ENCODE data around the gene ACAD8.
A peak's percentile ranks its signal among the peaks of the same experiment; 100 is the strongest.

Gene ACAD8

DNA sequence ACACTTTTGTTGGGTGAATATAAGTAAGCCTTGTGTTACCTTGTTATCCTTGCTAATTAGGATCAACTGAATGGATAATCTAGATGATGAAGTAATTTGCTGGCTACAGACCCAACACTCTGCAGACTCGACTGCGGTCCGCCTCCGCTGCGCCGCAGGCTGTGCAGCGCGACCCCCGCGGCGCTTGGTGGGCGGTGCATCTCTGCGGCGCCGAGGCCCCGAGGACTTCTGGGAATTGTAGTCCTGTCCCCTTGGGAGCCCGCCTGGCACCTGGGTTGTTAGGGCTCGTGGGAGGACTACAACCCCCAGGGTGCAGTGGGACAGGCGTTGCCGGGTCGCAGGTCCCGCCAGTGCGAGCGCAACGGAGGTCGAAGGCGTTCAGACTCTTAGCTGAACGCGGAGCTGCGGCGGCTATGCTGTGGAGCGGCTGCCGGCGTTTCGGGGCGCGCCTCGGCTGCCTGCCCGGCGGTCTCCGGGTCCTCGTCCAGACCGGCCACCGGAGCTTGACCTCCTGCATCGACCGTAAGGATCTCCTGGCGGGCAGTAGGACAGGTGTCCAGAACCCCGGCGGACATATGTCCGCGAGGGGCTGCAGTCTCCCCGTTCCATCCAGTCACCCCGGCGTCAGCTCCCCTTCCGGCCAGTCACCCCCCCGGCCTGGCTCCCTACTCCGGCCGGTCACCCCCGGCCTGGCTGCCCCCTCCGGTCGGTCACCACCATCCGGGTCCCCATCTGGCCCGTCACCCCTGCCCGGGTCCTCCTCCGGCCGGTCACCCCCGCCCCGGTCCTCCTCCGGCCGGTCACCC lies at the start of gene ACAD8, which contains the start of gene THYN1:
Gene ACAD8 (plus strand): TSS at position 381 of the 806 bp plus-strand sequence. CDS start 33 bp downstream, at position 414.
Gene THYN1 (minus strand): TSS at position 165 of the 806 bp plus-strand sequence. CDS start 470 bp downstream, outside the sequence.
- H3K27ac ChIP-seq (ENCODE audit: low read length): peak within 1 kb of the TSS; percentile 55
- no peaks in the 10 kb centered on the region for H3K9me3 ChIP-seq (ENCODE audit: insufficient read depth, low read depth, low read length)

DNA sequence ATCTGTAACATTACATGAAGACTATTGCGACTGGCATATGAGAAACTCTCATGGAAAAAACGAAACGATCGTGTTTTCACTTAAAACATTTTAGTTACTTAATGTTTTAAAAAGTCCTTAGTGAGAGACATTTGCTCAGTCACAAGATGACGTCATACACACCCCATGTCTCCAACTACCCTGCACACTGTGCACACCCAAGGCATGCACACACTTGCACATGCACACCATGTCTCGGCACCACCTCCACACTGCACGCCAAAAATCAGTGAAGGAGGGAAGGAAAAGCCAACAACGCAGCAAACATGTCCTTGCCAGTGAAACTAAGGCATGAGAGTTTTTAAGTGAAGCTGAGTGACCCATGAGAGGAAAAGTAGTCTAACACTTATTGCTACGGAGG lies 47.6 kb upstream of the ACAD8 start:
- Histone ChIP-seq H3K36me3 (ENCODE audit: insufficient read depth, low read depth, low read length) (peaks cover 93% of the 10 kb centered on the region), H3K9me3 (ENCODE audit: insufficient read depth, low read depth, low read length) (no peaks in the 10 kb centered on the region), H3K4me1 (ENCODE audit: insufficient read depth, low read length) (no peaks in the 10 kb centered on the region)

More for the DNA sequence above, at the start of gene ACAD8, which contains the start of gene THYN1:
- H3K9ac ChIP-seq (ENCODE audit: low read depth, low read length): peak within 1 kb of the TSS; percentile 93
- peaks cover 48% of the 10 kb centered on the region for H3K36me3 ChIP-seq (ENCODE audit: insufficient read depth, low read depth, low read length)
- H3K4me3 ChIP-seq (ENCODE audit: low read length): peak within 1 kb of the TSS; percentile 100
- peaks cover 9% of the 10 kb centered on the region for H3K4me1 ChIP-seq (ENCODE audit: insufficient read depth, low read length)
- no peaks in the 10 kb centered on the region for H3K27me3 ChIP-seq (ENCODE audit: insufficient read depth, low read length)

DNA sequence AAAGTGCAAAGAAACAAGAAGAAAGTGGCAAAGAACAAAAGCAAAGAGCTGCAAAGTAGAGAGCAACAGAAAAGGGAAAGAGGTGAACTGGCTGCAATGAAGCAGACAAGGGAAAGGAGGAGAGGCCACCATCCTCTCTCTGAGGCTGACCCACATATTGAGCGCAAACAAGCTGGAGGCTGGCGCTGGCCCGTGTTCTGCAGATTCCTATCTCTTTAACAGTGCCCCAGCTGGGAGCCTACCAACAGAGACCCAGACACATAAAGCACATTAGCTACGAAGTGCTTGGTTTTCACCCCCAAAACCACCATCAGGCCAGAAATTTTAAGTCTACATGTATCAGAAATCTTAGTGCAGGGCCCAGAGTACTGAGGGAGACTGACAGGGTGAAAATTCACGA lies 47.2 kb upstream of the ACAD8 start:
- Histone ChIP-seq H3K4me1 (ENCODE audit: insufficient read depth, low read length) (no peaks in the 10 kb centered on the region), H3K9me3 (ENCODE audit: insufficient read depth, low read depth, low read length) (no peaks in the 10 kb centered on the region), H3K27ac (ENCODE audit: low read length) (no peak overlapping the region), H3K36me3 (ENCODE audit: insufficient read depth, low read depth, low read length) (peaks cover 93% of the 10 kb centered on the region), H3K4me3 (ENCODE audit: low read length) (no peak overlapping the region), H3K27me3 (ENCODE audit: insufficient read depth, low read length) (no peaks in the 10 kb centered on the region), H3K9ac (ENCODE audit: low read depth, low read length) (no peak overlapping the region)

More for the DNA sequence above, 47.6 kb upstream of the ACAD8 start:
- H3K9ac ChIP-seq (ENCODE audit: low read depth, low read length): no peak overlapping the region
- H3K27me3 ChIP-seq (ENCODE audit: insufficient read depth, low read length): no peaks in the 10 kb centered on the region
- H3K4me3 ChIP-seq (ENCODE audit: low read length): no peak overlapping the region
- no peak overlapping the region for H3K27ac ChIP-seq (ENCODE audit: low read length)

DNA sequence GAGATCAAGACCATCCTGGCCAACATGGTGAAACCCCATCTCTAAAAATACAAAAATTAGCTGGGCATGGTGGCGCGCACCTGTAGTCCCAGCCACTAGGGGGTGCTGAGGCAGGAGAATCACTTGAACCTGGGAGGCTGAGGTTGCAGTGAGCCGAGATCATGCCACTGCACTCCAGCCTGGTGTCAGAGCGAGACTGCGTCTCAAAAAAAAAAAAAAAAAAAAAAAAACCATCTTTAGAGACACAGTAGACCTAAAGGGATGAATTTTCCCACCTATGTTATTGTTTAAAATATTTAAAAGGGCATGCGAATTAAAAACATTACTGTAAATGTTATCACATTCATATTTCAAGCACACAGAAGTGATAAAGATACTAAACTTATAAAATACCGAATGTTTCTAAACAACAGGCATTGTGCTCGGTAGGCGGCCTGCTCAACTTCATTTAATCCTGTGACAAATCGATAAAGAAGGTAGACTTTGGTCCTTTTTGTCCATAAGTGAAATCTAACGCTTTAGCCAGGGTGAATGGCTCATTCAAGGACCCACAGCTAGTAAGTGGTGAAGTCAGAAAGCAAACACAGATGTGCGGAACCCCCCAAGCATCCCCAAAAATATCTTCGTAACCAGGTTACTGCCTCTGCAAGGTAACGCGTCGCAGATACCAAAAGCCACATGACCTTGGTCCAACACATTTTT lies 45.7 kb upstream of the ACAD8 start:
- Histone ChIP-seq H3K27me3 (ENCODE audit: insufficient read depth, low read length) (no peaks in the 10 kb centered on the region), H3K36me3 (ENCODE audit: insufficient read depth, low read depth, low read length) (peaks cover 87% of the 10 kb centered on the region), H3K9me3 (ENCODE audit: insufficient read depth, low read depth, low read length) (no peaks in the 10 kb centered on the region), H3K27ac (ENCODE audit: low read length) (no peak overlapping the region), H3K4me1 (ENCODE audit: insufficient read depth, low read length) (no peaks in the 10 kb centered on the region), H3K9ac (ENCODE audit: low read depth, low read length) (no peak overlapping the region), H3K4me3 (ENCODE audit: low read length) (no peak overlapping the region)

DNA sequence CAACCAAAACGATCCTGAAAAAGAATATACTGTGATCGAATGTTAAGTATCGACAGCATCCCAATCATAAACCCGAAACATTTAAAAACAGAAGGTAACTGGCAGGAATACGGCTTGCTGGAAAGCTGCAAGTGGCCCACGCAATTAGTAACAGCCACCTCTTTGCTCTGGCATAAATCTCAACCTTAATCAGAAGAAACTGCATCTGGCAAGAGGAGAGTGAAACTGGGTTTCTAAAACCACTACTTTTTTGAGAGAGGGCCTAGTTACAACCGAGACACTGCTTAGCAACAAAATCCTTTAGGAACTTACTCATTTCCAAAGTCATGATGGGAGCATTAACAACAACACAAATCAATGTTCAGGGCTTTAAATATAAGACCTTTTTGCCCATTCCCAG lies 37.5 kb upstream of the ACAD8 start:
- H3K36me3 ChIP-seq (ENCODE audit: insufficient read depth, low read depth, low read length): peaks cover 87% of the 10 kb centered on the region
- H3K27ac ChIP-seq (ENCODE audit: low read length): no peak overlapping the region
- no peaks in the 10 kb centered on the region for H3K27me3 ChIP-seq (ENCODE audit: insufficient read depth, low read length)
- no peak overlapping the region for H3K4me3 ChIP-seq (ENCODE audit: low read length)
- no peak overlapping the region for H3K9ac ChIP-seq (ENCODE audit: low read depth, low read length)
- no peaks in the 10 kb centered on the region for H3K9me3 ChIP-seq (ENCODE audit: insufficient read depth, low read depth, low read length)
- no peaks in the 10 kb centered on the region for H3K4me1 ChIP-seq (ENCODE audit: insufficient read depth, low read length)

DNA sequence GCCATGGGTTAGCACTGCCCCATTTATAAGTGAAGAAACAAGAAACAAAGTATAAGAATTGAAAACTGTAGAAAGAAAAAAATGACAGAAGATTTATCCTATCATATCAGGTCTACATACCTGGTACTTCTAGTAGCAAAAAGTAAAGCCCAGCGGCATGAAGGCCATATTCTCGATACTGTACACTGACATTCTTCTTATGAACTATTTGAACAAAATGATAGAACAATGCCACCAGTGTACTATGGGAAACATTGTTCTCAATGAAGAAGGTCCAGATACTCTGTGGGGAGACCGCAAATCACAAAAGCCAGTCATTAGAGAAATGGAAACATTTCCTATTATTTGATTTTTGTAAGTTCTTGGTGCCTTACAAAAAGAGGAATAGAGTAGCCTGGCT lies 36.6 kb upstream of the ACAD8 start:
- H3K27me3 ChIP-seq (ENCODE audit: insufficient read depth, low read length): no peaks in the 10 kb centered on the region
- no peaks in the 10 kb centered on the region for H3K9me3 ChIP-seq (ENCODE audit: insufficient read depth, low read depth, low read length)
- H3K36me3 ChIP-seq (ENCODE audit: insufficient read depth, low read depth, low read length): peaks cover 82% of the 10 kb centered on the region
- no peak overlapping the region for H3K9ac ChIP-seq (ENCODE audit: low read depth, low read length)
- H3K27ac ChIP-seq (ENCODE audit: low read length): no peak overlapping the region
- no peaks in the 10 kb centered on the region for H3K4me1 ChIP-seq (ENCODE audit: insufficient read depth, low read length)
- H3K4me3 ChIP-seq (ENCODE audit: low read length): no peak overlapping the region

DNA sequence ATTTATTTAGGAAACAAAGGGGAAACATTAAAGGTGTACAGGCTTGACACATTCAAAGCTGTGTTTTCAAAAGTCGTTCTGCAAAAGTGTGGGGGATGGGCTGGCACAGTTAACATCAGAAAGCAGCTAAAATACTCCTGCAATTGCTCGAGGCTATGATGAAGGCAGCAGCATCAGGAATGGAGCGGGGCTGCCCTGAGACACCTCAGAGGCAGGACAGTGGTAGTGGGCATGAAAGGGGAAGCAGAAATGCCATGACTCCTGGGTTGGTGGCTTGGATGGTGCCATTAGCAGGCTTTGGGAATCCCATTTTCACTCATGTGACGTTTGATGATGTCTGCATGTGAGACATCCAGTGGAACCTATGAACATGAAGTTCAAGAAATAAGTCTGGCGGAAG lies 30.2 kb upstream of the ACAD8 start:
- H3K27me3 ChIP-seq (ENCODE audit: insufficient read depth, low read length): peaks cover 19% of the 10 kb centered on the region
- H3K4me3 ChIP-seq (ENCODE audit: low read length): peak overlapping the region; percentile 99
- peaks cover 7% of the 10 kb centered on the region; the same call in 1 of the 2 replicates for H3K4me1 ChIP-seq (ENCODE audit: insufficient read depth, low read length)
- peaks cover 28% of the 10 kb centered on the region for H3K36me3 ChIP-seq (ENCODE audit: insufficient read depth, low read depth, low read length)
- no peaks in the 10 kb centered on the region for H3K9me3 ChIP-seq (ENCODE audit: insufficient read depth, low read depth, low read length)
- H3K9ac ChIP-seq (ENCODE audit: low read depth, low read length): peak overlapping the region; percentile 82; the same call in 1 of the 2 replicates
- H3K27ac ChIP-seq (ENCODE audit: low read length): no peak overlapping the region

DNA sequence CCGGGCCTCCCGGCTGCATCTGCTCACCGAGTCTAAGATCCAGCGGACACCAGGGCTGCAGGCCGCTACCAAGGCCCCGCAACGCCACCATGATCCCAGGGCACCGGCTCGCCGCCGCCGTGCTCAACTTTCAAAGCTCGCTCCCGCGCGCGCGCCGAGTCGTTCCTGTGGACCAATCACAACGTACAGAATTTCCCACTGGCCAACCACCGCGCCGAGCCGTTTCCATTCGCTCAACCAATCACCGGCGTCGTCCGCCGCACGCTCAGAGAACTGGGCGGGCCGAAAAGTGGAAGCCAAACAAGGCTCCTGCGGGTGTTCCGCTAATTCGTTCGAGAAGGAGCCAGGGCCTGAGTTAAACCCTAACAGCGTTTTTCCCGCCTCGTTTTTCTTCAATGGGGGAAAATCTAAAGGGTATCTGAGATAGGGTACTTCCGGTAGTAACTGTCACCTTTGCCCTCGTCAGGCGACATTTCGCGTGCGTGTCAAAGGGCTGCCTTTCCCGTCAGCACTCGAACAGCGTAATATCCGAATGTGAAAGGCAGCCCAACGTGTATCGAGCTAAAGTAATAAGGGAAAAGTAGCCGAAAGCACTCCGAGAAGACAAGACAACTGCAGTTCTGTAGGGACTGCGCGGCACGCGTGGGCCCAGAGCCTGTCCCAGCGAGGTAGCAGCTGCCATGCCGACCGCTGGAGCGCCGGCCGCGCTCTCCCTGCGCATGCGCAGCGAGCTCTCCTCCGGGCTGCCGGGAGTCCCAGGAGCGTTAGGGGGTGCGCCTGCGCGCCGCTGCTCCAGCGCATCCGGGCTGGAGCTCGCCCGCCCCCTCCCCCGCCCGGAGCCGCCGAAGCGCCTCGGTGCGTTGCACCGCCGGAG lies 29.3 kb upstream of the ACAD8 start, which contains the start of the genes NCAPD3 and VPS26B:
Gene NCAPD3 (minus strand): TSS at position 132 of the 874 bp plus-strand sequence. CDS start 41 bp downstream, at position 91.
Gene VPS26B (plus strand): TSS at position 836 of the 874 bp plus-strand sequence. CDS start 452 bp downstream, outside the sequence.
- peak within 1 kb of the TSS; percentile 88; the same call in 1 of the 2 replicates for H3K9ac ChIP-seq (ENCODE audit: low read depth, low read length)
- H3K4me3 ChIP-seq (ENCODE audit: low read length): peak within 1 kb of the TSS; percentile 99
- H3K36me3 ChIP-seq (ENCODE audit: insufficient read depth, low read depth, low read length): peaks cover 19% of the 10 kb centered on the region
- no peak within 1 kb of the TSS for H3K27ac ChIP-seq (ENCODE audit: low read length)
- peaks cover 19% of the 10 kb centered on the region for H3K27me3 ChIP-seq (ENCODE audit: insufficient read depth, low read length)
- no peaks in the 10 kb centered on the region for H3K9me3 ChIP-seq (ENCODE audit: insufficient read depth, low read depth, low read length)
- peaks cover 7% of the 10 kb centered on the region; the same call in 1 of the 2 replicates for H3K4me1 ChIP-seq (ENCODE audit: insufficient read depth, low read length)

DNA sequence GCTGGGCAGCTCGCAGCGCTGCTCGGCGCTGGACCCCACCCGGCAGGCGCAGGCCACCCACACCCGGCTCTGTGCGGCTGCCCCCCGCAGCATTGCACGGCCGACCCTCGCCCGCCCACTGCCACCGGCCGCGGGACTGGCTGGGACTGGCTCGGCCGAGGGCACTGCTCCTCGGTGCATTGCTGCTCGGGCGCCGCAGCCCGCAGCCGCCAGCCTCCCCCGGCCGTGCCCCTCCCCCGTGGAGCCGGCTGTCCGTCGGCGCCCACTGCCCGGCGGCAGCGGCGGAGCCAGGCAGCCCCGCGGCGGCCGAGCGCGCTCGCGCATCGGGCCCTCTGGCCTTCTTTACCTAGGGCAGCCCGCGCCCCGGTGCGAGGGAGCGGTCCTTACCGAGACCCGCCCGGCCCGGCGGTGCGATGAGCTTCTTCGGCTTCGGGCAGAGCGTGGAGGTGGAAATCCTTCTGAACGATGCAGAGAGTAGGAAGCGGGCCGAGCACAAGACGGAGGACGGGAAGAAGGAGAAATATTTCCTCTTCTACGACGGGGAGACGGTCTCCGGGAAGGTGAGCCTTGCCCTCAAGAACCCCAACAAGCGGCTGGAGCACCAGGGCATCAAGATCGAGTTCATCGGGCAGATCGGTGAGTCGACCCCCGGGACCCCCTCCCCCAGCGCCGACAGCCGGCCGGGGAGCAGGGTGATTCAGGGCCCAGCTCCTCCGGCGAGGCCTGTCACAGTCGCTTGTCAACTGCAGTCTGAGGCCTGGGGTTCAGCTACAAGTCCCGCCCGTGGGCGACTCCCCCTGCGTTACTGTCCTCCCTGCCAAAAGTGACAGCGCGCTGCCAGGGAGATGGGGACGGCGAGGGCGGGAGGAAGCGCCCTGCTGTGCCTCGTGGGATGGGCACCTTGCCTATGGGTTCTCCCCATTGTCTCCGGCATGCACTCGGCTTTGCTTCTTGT lies 28.4 kb upstream of the ACAD8 start:
- Histone ChIP-seq H3K9me3 (ENCODE audit: insufficient read depth, low read depth, low read length) (no peaks in the 10 kb centered on the region), H3K4me1 (ENCODE audit: insufficient read depth, low read length) (peaks cover 7% of the 10 kb centered on the region; the same call in 1 of the 2 replicates), H3K27me3 (ENCODE audit: insufficient read depth, low read length) (peaks cover 19% of the 10 kb centered on the region), H3K9ac (ENCODE audit: low read depth, low read length) (peak overlapping the region; percentile 73; the same call in 1 of the 2 replicates), H3K36me3 (ENCODE audit: insufficient read depth, low read depth, low read length) (peaks cover 9% of the 10 kb centered on the region), H3K4me3 (ENCODE audit: low read length) (peak overlapping the region; percentile 99), H3K27ac (ENCODE audit: low read length) (no peak overlapping the region)

DNA sequence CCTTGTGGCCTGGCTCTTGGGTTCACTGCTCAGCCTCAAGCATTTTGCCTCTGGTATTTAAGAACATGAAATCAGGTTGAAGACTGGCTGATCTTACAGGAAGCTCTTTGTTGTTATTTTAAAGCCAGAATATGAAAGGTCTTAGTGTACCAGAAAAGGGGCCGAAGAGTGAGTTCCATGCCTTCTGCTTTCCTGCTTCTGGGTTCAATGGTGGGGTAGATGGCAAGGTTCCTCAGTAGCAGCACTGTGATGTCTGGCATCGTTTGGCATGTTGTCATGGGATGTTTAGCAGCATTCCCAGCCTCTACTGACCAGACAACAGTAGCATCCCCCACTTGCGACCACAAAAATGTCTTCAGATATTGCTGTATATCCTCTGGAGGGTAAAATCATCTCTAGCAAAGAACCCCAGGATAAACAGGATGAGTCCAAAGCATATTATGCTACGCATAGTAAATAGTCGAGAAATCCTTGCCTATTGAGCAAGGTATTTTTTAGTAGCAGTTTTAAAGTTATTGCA lies 26.5 kb upstream of the ACAD8 start:
- no peak overlapping the region for H3K27ac ChIP-seq (ENCODE audit: low read length)
- no peaks in the 10 kb centered on the region for H3K36me3 ChIP-seq (ENCODE audit: insufficient read depth, low read depth, low read length)
- peaks cover 7% of the 10 kb centered on the region; the same call in 1 of the 2 replicates for H3K4me1 ChIP-seq (ENCODE audit: insufficient read depth, low read length)
- no peak overlapping the region for H3K9ac ChIP-seq (ENCODE audit: low read depth, low read length)
- peaks cover 19% of the 10 kb centered on the region for H3K27me3 ChIP-seq (ENCODE audit: insufficient read depth, low read length)
- no peaks in the 10 kb centered on the region for H3K9me3 ChIP-seq (ENCODE audit: insufficient read depth, low read depth, low read length)
- H3K4me3 ChIP-seq (ENCODE audit: low read length): no peak overlapping the region

All from iPS-20b (cell line).